ENCODE results near the gene PNLIPRP2.

PNLIPRP2 gene

DNA sequence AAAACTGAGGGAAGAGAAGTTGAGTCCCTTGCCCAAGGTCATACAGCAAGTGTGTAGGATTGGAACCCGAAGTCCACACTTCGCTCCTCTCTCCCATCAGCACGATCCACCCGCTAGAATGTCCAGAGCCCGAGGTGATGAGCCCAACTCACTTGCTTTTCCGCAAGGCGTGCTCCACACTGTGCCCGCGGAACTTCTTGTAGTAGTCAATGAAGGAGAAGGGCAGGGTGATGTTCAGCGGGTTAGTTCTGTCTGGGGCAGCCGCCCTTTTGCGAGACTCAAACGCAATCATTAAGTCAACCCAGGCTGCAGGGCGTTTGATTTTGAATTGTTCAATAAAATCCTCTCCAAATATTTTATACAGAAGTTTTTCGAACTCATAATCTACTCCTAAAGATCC lies 58.6 kb downstream of the PNLIPRP2 start:
- in situ Hi-C loops (cut with MboI; ENCODE audit: low sequenced_read_pairs): no loop called here

GRCh38 chr10:116683166-116683565 lies 62.4 kb downstream of the PNLIPRP2 start:
- in situ Hi-C loops (cut with MboI; ENCODE audit: low sequenced_read_pairs): no loop called here

GRCh38 chr10:116683821-116684220 lies 63.1 kb downstream of the PNLIPRP2 start:
- in situ Hi-C loops (cut with MboI; ENCODE audit: low sequenced_read_pairs): no loop called here

- in situ Hi-C loops (cut with MboI; ENCODE audit: low sequenced_read_pairs): no loop called here
Measured at GRCh38 chr10:116684781-116685180, 64.0 kb downstream of the PNLIPRP2 start.

- in situ Hi-C loops (cut with MboI; ENCODE audit: low sequenced_read_pairs): no loop called here
Measured at GRCh38 chr10:116685807-116686206, 65.1 kb downstream of the PNLIPRP2 start.

- in situ Hi-C loops (cut with MboI; ENCODE audit: low sequenced_read_pairs): no loop called here
Measured at GRCh38 chr10:116686632-116687031, 65.9 kb downstream of the PNLIPRP2 start.

DNA sequence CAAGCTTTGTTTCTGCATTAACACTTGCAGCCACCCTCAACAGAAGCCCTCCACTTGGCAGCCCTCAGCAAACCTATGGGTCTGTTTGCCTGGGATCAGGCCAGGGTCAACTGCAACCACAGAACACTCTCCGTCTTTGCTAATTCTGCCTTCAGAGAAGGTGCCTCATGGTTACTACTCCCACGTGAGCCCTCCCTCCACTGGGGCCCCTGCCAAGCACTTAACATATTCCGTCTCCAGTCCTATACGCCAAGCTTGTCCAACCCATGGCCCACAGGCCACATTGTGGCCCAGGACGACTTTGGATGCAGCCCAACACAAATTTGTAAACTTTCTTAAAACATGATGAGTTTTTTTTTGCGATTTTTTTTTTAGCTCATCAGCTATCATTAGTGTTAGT lies 66.9 kb downstream of the PNLIPRP2 start:
- in situ Hi-C loops (cut with MboI; ENCODE audit: low sequenced_read_pairs): no loop called here

- in situ Hi-C loops (cut with MboI; ENCODE audit: low sequenced_read_pairs): no loop called here
Measured at GRCh38 chr10:116688241-116688711, 67.5 kb downstream of the PNLIPRP2 start.

GRCh38 chr10:116688741-116689495 lies 68.2 kb downstream of the PNLIPRP2 start:
- in situ Hi-C loops (cut with MboI; ENCODE audit: low sequenced_read_pairs): no loop called here

- in situ Hi-C loops (cut with MboI; ENCODE audit: low sequenced_read_pairs): no loop called here
Measured at GRCh38 chr10:116689744-116690143, 69.0 kb downstream of the PNLIPRP2 start.

DNA sequence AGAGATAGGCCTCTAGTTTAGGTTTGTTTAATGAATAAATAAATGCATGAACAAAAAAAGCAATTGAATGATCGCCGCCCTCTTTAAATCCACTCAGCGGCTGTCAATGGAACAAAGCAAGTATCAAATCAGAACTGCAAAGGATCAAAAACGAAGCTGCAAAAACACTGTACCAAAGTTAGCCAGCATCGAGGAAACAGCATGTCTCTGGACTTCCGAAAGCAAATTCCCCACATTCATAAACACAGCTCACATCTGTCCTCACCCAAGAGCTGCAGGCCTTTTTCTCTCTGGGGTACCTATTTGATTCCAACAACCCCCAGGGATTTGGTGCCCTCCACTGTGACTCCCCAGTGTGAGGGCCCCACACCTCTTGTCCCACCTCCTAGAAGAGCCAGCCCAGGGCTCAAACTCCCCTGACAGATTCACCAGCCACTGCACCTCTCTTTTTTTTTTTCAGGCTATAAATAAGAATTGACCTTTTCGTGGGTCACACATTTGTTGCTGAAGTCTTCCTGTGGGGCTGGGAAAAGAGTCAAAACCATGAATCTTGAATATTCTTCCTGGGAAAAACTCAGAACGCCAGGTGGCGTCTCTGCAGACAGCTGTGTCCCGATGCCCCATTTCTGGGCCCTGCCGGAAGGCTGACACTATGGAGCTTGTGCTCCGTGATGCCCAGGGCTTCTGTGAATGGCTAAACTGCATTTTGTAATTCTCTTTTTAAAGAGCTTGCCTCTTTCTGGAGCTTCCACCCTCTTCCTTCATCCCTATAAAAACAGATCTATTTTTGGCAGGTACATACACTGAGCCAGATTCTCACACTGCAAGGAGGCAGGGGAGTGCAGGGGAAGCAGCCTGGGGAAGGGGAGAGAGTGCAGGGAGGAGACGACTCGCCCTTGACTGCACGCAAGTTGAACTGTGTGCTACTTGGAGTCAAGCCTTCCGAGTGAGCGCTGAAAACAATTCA lies 69.9 kb downstream of the PNLIPRP2 start:
- in situ Hi-C loops (cut with MboI; ENCODE audit: low sequenced_read_pairs): no loop called here

GRCh38 chr10:116691635-116692034 lies 70.9 kb downstream of the PNLIPRP2 start:
- in situ Hi-C loops (cut with MboI; ENCODE audit: low sequenced_read_pairs): no loop called here

GRCh38 chr10:116692225-116692624 lies 71.5 kb downstream of the PNLIPRP2 start:
- in situ Hi-C loops (cut with MboI; ENCODE audit: low sequenced_read_pairs): no loop called here

DNA sequence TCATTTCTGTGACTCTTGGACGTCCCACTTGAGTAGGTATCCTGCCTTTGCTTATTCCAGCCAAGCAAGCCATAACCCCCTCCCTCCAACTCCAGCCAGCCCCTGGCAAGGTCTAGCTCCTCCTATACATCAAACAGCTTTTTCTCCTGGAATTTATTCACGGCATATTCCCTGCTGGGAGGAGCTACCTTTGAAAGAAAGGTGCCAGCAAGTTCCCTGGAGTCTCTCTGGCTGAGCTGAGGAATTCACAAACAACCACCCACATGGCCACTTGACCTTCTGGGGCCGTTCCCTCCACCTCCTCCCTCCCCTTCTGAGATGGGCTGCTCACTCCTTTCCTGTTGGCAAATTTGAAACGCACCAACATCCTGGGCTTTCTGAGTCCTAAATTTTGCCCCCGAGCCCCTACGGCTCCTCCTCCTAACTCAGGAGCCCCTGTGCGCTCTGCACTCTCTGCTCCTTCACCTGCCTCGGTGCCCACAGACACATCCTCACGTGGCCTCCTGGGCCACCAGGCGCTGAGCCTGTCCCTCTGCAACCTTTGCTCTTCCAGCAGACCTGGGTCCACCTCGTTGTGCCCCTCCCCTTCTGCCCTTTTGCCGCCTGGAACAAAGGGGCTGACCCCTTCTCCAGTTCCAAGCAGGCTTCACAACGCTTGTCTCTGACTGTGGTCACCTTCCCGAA lies 73.6 kb downstream of the PNLIPRP2 start:
- in situ Hi-C loops (cut with MboI; ENCODE audit: low sequenced_read_pairs): no loop called here

Data from HL-60/S4 (cell line).